Suppressor macrophage (primary cell): ENCODE results near the gene WDR45B.

Source experiments
- DNase-seq, 4 experiments: peaks; one replicate each; pipeline ENCODE4 v3.0.0-alpha.2; 2020 to 2022

Gene WDR45B

DNA sequence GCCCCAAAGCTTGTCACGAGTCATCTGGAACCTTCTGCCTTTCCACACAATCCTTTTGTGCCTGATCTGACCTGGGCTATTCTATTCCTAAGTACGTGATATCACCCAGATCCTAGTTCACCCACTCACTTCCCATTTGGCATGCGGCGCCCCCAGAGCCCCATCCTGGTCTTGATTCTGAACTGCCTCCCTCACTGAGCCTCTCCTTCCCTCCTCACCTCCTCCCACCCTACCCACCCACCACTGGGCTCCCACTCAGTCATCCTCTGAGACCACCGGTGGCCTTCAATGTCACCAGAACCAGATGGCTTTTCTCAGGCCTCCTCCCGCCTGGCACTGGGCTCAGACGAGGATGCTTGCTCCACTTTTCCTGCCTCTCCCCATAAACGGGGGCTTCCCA is 18.5 kb downstream of the WDR45B start:
- no peak for DNase-seq

- no peak for DNase-seq
These were observed 20.8 kb downstream of the WDR45B start for GRCh38 chr17:82627405-82627804.

DNA sequence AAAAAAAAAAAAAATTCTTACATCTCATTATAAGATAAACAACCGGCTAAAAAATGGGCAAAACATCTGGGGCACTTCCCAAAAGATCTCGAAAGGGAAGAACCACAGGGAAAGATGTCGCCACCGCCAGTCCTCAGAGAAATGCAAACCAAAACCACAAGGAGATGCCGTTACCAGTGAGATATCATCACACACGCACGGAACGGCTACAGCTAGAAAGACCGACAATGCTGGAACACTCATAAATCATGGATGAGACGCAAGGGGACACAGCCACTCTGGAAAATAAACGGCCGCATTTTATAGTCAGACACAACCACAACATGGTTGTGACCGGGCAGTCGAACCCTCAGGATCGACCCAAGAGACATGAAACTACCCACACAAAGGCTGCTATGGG is 24.5 kb downstream of the WDR45B start:
- peak; percentile 53 to 62 (median 61) for DNase-seq

DNA sequence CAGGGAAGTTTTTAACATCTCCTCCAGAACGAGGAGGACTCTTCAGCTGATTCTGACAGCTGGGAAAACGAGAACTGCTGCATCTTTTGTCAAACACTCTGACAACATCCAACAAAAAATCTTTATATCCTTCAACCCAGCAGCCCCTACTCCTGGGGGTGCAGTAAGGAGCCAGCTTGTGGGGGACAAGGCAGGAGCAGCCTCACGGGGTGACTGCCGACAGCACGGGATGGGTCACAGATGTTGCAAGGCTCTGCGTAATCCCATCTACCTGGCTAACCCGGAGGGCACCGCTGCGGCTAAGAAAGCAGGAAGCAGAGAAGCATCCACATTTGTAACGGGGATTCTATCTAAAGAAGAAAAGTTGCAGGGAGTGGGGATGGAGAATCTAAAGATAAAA is 28.6 kb downstream of the WDR45B start:
- no peak for DNase-seq

DNA sequence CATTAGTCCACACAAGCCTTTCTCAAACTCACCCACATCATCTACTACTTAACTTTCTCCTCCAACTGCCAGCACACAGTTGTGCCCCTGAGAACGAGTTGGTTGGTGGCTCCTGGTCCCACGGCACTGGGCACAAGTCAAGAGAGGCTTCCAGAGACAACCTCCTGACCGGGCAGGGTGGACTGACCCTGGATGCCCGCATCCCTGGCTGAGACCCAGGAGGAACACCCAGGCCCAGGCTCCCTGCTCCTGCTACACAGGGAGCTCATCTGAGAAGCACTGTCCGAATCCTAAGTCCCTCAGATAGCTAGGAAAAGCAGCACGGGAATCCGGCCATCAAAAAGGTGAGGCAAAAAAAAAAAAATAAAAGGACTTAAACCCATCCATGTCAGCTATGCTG is 29.0 kb downstream of the WDR45B start:
- no peak for DNase-seq

DNA sequence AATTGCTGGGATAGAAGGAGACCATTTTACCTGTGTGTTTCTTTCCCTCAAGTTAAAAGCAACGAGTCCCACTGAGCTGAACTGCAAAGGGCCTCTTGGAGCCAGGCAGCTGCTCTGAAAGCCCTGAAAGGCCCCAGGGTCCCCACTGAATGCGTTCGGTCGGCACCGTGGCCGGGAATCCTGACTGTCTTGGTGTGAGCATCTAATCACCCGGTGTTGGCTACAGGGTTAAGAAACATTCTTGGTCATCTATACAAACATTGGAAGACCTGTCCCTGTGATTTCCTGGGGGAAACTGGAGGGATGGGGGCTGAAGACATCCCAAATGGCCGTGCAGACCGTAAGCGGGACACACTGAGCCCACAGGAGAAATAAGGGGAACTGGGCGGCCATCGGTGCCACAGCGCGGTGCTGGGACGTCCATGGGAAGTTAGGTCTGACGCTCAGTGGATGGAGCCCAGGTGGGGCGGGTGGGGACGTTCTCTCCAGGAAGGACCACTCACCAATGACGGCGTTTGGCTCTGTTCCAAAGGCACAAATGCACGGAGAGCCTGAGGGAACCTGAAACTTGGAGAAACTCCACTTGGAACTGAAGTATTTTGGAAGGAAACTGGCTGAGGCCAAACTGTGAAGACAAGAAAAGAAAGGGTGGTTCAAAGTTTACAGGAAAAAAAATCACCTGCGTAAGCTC is 32.1 kb downstream of the WDR45B start:
- no peak for DNase-seq

DNA sequence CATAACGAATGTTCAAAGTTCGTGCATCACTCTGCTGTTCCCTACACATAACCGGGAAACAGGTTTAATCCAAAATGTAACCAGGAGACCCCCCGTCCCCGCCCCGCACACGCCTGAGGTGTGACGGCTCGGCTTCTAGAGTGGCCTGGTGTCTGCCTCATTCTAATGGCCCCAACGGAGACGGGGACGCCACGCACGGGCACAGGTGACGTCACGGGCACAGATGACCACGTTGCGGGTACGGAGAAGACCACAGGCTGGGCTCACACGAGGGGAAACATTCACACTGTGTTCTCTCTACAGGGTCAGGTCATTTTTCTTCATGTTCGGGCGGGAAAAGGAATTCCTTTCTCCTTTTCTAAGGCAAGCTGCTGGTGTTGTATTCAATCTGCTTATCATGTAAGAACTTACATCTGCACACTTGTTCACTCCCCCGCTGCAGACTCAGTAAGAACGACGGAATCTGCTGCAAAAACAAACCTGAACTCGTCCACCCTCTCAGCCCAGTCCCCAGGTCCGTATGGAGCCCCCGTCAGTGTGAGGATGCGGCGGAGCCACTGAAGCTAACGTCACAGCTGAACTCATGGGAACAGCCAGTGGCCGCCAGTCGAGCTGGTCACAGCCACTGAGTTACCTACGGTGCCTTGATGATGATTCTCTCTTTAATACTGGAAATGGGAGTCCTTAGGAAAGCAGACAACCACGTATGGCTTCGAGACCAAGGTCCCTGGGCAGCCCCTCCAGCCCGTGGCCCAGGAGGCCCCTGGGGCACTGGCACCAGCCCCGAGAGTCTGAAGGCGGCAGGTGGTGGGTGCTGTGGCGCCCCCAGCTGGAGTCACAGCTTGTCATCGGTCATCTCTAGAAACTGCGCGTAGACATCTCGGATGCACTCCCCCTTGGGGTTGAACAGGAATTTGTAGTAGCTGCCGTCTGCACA is 32.9 kb downstream of the WDR45B start:
- no peak for DNase-seq

DNA sequence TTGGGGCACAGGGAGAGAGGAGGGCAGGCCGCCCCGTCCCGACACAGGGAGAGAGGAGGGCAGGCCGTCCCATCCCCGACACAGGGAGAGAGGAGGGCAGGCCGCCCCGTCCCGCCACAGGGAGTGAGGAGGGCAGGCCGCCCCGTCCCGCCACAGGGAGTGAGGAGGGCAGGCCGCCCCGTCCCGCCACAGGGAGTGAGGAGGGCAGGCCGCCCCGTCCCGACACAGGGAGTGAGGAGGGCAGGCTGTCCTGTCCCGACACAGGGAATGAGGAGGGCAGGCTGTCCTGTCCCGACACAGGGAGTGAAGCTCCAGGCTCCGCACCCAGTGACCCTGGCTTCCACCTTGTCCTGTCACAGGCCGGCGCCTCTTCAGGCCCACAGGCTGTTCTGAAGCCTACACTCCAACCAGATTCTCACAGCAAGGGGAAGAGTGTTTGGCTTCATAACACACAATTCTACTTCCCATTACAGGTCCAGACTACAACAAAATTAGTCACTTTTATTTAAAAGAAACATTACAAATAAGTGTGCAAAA is 34.1 kb downstream of the WDR45B start:
- DNase-seq, result no peak

GRCh38 chr17:82613283-82614094 is 34.8 kb downstream of the WDR45B start:
- DNase-seq, result no peak

DNA sequence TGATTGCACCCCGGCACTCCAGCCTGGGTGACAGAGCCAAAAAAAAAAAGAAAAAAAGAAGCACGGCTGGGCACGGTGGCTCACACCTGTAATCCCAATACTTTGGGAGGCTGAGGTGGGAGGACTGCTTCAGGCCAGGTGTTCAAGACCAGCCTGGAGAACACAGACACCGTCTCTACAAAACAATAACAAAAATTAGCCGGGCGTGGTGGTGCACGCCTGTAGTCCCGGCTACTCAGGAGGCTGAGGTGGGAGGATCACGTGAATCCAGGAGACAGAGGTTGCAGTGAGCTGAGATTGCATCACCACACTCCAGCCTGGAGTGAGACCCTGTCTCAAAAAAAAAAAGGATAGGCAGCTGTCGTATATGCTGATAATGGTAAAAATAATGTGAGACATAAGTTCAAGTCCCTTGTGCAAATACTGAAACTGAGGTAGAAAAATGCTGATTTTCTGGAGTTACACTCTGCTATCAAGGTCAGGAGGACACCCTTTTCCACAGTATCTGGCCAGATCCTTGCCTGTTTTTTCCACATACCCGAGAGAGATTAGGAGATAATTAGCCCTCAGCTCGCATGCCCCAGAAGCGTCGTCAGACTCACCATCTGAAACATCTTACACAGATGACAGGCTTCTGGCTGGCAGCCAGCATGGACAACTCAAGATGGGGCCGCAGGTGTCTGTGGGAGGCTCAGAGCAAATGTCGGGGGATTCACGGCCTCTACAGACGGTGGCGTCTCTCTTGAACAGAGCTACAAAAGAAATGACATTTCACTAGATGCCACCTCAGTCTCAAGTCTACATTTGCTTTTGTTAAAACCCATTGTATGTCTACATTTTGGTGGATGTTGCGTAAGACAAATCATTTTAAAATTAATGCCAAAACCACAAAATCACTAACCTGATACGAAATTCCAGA is 36.8 kb downstream of the WDR45B start:
- no peak for DNase-seq

DNA sequence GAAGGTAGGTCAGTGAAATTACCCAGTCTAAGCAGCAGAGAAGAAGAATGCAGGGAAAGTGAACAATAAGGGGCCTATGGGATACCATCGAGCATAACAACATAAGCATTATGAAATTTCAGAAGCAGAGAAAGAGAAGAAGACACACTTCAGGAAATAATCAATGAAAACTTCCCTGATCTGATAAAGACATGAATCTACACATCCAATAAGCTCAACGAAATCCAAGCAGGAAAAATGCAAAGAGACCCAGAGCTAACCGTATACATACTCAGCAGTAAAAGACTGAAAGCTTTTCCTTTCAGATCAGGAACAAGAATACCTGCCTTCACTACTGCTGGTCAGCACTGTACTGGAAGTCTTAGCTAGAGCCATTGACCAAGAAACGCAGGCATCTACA is 38.6 kb downstream of the WDR45B start:
- no peak for DNase-seq

- no peak for DNase-seq
These were observed 39.4 kb downstream of the WDR45B start for GRCh38 chr17:82608816-82609215.

GRCh38 chr17:82605939-82606600 is 42.2 kb downstream of the WDR45B start:
- no peak for DNase-seq

DNA sequence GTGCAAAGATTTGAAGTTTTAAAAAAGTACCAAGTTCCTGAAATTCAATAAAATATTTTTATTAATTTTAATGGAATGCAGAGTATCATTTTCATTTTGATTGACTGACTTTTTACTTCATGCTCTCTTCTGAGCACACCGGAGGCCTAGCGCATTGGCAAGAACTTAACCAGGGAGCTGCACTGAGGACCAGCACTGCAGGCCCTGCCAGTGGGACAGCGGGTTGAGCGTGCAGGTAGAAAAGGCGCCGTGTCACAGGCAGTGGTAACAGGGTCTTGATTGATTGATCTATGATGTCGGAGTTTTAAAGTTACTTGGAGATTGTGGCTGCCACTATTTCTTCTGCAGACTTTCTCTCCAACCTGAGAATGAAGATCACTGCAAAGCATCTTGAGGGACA is 43.7 kb downstream of the WDR45B start:
- DNase-seq, result no peak

- peak; percentile 93 to 96 (median 93) for DNase-seq
These were observed 44.2 kb downstream of the WDR45B start for GRCh38 chr17:82603981-82604448.

DNA sequence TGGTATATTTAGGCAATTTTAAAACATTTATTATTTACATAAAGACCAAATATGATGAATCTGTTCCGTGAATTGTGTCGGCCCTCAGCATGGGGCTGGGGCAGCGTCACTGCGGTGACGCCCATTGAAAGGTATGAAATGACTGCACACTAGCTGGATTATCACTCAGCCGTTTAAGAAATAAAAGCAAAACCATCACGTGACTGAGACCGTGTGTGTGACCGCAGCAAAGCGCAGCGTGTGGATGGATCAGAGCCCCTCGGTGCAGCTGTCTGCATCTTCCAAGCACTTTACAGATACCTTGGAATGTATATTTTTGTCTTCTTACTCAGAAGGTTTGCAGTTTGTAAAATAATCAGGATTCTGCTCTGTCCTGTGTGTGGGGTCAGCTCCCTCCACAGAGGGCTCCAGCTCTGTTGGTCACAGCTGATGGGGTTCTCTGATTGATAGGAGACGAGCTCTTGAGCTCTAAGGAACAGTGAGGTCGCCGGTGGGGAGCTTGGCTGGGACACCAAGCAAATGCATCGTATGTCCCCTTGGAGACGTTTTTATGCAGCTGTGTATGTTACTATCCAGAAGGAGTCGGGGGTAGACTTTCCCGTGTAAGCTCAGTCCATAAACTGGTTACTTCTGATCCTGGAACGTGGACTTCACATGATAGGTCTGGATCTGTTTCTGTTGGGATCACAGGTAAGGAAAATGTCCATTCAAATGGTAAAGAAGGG is 45.1 kb downstream of the WDR45B start:
- no peak for DNase-seq

DNA sequence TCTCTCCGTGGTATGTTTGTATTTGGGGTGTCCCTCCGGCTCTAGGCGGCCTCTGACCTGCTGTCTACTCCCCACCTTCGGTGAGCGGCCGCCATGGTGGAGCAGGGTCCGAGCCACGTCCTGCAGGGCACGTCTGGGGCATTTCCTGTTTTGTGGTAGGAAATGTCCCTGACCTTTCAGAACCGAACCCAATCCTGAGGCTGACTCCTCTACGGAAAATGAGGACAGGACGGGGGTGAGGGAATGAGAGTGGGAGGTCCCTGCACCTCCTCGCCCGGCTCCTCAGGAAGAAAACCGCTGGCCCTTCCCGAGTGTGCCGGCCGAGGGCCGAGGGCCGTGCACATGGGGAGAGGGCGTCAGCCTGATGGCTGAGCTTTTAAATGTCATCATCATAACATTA is 45.8 kb downstream of the WDR45B start:
- DNase-seq, result no peak

- DNase-seq, result no peak
These were observed 46.7 kb downstream of the WDR45B start for GRCh38 chr17:82601447-82602000.

- no peak for DNase-seq
These were observed 47.4 kb downstream of the WDR45B start for GRCh38 chr17:82600731-82601446.
